Stimulated activated CD8-positive, alpha-beta memory T cell treated with anti-CD3 and anti-CD28 coated beads, Interleukin-4, amount 100 ng/mL, for 48 hours (primary cell): ENCODE measurements around the gene PON1.

Experiments used
- DNase-seq: peaks from one replicate; pipeline ENCODE4 v3.0.0-alpha.2; 2020

Gene PON1

GRCh38 chr7:95324431-95324830 is at the start of gene PON1:
Gene PON1, minus strand, starts transcription at chr7:95324532. Its CDS starts 57 bp downstream, at chr7:95324475.
- DNase-seq: no peak

- DNase-seq: no peak
Measured at GRCh38 chr7:95373323-95373722, 49.0 kb upstream of the PON1 start.

- DNase-seq: no peak
Measured at GRCh38 chr7:95368235-95368634, 43.9 kb upstream of the PON1 start.

DNA sequence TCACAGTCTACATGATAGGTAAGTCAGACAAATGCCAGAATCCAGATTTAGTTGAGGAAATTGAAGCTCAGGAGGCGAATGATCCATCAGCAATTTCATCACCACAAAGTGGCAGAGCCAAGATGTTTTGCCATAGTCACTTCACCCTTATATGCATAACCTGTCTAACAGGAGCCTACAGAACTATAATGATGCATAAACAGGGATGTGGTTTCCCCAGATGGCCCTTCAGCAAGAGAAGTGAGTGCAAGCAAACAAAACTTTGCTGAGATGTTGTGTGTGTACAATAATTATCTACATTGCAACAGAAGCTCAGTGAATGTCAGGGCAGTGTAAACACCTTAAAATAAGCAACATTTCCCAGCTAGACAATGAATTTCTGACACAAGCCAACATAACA is 43.3 kb upstream of the PON1 start:
- no peak for DNase-seq

- no peak for DNase-seq
Measured at GRCh38 chr7:95365151-95365550, 40.8 kb upstream of the PON1 start.

DNA sequence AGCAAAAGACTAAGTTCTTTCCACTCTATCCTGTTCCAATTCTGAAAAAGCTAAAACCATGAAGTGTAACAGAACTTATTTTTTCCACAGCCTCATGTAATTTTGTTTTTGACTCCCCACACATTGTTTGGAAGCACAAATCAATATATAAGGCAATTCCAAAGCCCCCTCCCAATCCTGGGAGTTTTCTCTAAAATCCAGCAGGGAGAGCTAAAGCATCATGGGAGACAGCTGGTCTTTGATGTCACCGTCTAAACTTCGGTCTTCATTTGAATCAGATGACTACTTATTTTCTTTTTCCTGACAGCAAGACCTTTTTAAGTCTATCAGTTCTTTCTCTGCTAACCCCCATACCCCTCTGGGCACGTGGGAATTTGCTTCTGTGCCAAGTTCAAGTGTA is 33.3 kb upstream of the PON1 start:
- DNase-seq: no peak

DNA sequence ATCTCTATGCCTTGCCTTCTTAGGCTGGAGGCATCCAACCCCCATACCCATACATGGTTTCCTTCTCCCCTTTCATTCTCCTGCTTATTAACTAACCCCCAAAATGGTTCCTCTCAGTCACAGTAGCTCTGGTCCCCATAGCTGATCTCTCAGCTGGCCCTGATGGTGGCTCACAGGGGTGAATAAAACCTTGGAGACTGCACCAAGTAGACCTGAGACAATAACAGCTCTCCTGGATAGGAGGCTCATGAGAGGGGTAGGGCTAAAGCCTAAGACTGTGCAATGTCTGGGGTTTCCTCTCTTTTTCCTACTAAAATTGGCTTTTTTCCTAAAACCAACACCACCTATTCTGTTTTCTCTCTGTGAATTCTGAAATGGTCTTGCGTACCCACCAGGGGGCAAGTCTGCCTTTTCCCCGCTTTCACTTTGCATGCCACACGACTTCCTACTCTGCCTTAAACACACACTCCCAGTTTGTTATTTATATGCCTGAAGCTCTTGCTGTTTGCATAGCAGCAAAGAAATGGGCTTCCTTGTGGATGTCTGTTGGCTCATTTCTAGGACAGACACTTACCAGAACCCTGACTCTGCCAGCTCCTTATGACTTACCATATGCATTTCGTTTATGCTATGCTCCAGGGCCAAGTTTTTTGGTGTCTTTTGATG is 18.4 kb upstream of the PON1 start:
- no peak for DNase-seq

GRCh38 chr7:95342029-95342428 is 17.7 kb upstream of the PON1 start:
- no peak for DNase-seq

GRCh38 chr7:95340491-95340890 is 16.2 kb upstream of the PON1 start:
- DNase-seq: no peak

DNA sequence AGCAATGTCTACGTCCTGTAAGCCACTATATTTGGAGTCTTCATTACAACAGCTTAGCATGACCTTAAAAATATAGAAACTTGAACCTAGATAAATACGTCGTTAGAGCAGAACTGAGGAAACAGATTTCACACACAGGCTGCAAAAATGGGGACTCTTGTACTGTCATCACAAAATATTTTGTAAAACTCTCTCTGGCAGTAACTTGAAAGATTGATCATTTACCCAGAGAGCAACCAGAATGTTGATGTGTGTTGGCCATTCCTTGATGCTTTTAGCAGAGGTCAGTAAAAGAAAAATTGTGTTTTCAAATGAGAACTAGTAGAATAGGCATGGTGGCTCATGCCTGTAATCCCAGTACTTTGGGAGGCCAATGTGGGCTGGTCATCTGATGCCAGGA is 14.5 kb upstream of the PON1 start:
- no peak for DNase-seq

DNA sequence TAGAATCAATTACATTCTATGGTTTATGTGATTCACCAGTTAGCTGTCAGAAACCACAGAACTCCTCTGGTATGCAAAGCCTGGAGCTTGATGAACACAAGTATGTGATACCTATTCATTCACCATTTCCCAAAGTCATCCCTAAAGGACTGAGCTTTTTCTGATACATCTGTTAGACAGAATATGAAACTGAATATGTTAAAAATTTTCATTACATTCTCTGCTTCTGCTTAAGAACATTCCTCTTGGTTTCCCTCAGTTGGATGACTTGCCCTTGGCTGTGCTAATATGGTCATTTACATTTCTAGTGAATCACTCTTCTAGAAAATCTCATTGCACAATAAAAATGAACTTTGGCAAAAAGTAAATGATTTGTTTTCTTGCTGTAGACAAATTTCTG is 10.8 kb upstream of the PON1 start:
- no peak for DNase-seq

DNA sequence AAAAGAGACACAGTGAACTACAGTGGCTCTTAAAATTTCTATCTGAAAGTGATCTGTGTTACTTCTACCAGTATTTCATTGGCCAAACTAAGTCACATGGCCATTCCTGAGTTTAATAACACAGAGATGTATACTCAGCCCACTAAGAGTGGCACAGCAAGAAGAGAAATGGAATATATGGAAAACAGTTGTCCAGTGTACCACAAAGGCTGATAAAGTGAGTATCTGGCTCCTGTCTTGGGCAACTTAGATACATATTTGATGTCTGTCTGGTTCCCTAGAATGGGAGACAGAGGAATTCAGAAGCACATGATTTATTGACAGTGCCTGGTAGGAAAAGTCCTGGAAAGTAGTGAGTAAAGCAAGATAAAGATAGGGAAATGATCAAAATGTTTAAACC is 10.1 kb upstream of the PON1 start:
- no peak for DNase-seq

GRCh38 chr7:95330961-95331337 is 6.6 kb upstream of the PON1 start:
- no peak for DNase-seq

- no peak for DNase-seq
Measured at GRCh38 chr7:95330204-95330960, 6.0 kb upstream of the PON1 start.

GRCh38 chr7:95327356-95327755 is 3.0 kb upstream of the PON1 start:
- no peak for DNase-seq

DNA sequence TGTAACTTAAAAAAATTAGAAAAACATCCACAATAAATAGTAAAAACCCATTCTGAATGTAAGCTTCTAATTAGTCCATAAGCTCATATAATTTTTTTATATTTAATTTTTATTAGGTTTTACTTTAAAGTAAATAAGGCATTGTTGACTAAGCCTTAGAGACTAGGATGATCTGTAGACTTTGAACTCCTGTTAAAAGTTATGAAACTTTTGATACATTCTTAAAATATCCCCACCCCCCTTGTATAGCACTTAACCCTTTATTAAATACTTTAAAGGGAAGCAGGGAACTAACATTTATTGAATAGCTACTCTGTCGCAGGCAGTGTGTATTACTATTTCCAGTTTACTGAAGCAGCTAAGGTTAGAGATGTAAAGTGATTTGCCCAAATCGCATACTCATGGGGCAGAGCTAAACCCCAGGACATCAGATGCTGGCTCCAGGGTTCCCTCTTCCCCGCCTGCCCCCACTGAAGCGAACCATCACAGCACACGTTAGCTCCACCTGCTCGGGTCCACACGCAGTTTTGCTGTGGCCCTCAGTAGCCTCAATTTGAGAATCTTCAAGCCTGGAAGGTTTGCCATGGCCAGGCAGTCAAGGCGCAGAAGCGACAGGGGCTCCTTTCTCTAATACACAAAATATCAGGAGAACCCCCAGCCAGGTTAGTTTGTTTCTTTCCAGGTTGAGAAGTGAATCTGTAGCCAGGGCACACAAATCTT is 762 bp downstream of the PON1 start:
- DNase-seq: no peak

DNA sequence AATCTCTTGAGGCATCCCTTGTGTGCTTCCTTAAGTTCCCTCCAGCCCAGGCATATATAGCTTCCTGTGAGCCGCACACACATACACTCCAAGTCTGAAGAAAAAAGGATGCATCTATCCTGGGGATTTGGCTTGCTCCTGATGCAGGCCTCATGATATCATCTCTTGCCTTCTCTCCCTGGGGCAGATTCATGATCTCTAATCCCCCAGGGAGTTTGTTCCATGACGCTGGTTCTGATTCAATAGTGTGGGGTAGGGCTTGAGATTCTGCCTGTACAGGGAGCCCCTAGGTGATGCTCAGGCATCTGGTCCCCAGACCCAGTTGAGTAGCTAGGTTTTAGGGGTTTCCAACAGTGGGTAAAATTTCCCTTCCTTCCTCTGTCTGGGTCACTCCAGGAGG is 1.5 kb downstream of the PON1 start:
- DNase-seq: no peak

GRCh38 chr7:95322396-95322795 is 1.9 kb downstream of the PON1 start:
- no peak for DNase-seq

GRCh38 chr7:95321720-95322119 is 2.6 kb downstream of the PON1 start:
- DNase-seq: no peak

DNA sequence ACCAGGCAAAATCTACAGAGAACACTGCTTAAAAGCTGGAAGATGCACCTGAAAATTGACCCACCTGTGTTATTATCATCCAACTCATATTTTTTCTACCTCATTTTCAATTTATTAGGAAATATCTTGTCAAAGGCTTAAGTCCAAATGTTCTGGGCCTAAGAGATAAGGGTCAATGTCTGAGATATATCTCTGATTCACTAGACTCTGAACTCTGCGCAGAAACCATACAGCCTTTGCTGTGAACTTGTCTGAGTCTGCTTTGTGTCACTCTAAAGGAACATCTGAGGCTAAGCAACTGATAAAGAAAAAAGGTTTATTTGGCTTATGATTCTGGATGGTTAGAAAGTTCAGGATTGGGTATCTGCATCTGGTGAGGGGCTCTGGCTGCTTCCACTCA is 3.7 kb downstream of the PON1 start:
- no peak for DNase-seq

- DNase-seq: no peak
Measured at GRCh38 chr7:95319570-95319969, 4.8 kb downstream of the PON1 start.

- no peak for DNase-seq
Measured at GRCh38 chr7:95318501-95319100, 5.7 kb downstream of the PON1 start.

GRCh38 chr7:95317966-95318365 is 6.4 kb downstream of the PON1 start:
- no peak for DNase-seq

- no peak for DNase-seq
Measured at GRCh38 chr7:95317546-95317945, 6.8 kb downstream of the PON1 start.
